ENCODE results near the gene ZDHHC11. TPM values are rescaled to one million over a fixed set of nuclear protein-coding genes. Genes with fewer than 3 reads are reported as not detected.

ZDHHC11 gene
- total RNA-seq, 4 donors from 2014 or later, result 3.4 to 23.5 (median 7.1) TPM

DNA sequence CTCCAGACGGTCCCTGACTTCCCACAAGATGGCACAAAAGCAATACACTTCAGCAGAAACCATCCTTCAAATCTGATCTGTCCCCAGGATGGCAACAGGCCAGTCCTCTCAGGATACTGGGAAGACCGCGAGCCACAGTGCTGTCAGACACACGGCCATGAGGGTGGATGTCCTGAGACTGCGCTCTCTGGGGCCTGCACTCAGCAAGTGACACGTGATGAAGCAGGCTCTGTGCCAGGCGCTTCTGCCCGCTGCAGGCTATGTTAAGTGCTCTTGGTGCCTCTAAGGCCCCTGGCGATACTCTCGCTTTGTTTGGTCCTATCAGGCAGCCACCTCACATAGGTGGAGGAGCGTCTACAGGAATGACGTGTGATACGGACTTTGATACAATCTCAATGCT is 34.7 kb upstream of the ZDHHC11 start:
- intact Hi-C loops (cut with DNase I; ENCODE audit: low total_unique reads), result no loop called here
- no peak for DNase-seq (ENCODE audit: low spot score in 2 of 2)
- H3K4me3 ChIP-seq (ENCODE audit: low read depth, poor library complexity, severe bottlenecking), result no peak overlapping the region
- WGBS, 2 donors, result 89 to 90% methylated on average over 10 to 12 of the region's 13 CpGs
- TF ChIP-seq, protein P1, sequence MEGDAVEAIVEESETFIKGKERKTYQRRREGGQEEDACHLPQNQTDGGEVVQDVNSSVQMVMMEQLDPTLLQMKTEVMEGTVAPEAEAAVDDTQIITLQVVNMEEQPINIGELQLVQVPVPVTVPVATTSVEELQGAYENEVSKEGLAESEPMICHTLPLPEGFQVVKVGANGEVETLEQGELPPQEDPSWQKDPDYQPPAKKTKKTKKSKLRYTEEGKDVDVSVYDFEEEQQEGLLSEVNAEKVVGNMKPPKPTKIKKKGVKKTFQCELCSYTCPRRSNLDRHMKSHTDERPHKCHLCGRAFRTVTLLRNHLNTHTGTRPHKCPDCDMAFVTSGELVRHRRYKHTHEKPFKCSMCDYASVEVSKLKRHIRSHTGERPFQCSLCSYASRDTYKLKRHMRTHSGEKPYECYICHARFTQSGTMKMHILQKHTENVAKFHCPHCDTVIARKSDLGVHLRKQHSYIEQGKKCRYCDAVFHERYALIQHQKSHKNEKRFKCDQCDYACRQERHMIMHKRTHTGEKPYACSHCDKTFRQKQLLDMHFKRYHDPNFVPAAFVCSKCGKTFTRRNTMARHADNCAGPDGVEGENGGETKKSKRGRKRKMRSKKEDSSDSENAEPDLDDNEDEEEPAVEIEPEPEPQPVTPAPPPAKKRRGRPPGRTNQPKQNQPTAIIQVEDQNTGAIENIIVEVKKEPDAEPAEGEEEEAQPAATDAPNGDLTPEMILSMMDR (IDR thresholded peaks at IDR 0.05), result no peak
- no peak for TF ChIP-seq POLR2A (IDR thresholded peaks at IDR 0.05)

DNA sequence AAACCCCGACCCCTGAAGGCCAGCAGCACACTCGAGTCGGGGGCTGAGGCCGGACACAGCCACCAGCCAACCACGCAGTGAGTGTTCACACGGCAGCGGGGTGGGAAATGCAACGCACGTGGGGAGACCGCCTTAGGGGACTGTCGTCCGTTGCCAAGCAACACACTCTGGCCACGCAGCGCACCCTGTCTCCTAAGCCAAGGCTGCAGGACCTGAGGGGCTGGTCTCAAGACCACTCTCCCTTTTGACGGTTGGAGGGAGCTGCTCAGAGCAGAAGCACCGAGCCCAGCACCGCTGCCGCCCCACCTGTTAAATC is 34.3 kb upstream of the ZDHHC11 start:
- TF ChIP-seq, protein P1 (IDR thresholded peaks at IDR 0.05), result no peak
- no peak for TF ChIP-seq POLR2A (IDR thresholded peaks at IDR 0.05)
- DNase-seq (ENCODE audit: low spot score in 2 of 2), result no peak
- no peak overlapping the region for H3K4me3 ChIP-seq (ENCODE audit: low read depth, poor library complexity, severe bottlenecking)
- intact Hi-C loops (cut with DNase I; ENCODE audit: low total_unique reads), result no loop called here
- 92% methylated on average over 12 to 17 of the region's 18 CpGs for WGBS, 2 donors

DNA sequence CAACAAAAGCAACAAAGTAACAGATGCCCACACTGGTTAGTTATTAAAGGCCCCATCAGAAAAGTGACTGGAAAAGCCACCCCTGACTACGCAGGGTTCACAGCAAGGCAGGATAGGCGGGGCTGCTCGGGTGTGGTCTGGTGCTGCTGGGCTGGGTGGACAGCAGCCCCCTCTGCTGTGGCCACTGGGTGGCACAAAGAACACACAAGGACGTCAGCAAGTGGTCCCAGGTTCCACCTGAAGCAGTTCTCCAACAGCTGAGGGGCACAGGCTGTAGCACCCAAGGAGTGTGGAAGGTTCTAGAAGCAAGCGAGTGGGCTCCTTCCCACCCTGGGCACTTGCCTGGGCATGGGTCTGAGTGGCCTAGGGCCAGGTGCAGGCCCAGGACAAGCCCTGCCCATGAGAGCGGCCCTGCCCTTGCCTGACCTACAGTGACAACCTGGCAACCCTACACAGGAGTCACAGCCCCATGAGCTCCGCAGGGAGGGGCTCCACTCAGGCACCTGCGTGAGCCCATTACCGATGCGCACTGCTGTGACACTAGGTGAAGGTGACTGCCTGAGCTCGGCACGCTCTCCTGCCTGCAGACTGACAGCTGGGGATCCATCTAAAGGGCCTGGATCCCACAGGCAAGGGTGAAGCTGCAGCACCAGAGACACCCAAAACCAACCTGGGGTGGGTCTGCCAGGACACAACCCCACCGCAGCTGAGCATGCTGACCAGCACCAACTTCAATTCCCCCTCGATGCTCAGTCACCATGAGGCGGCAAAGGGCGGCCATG is 33.8 kb upstream of the ZDHHC11 start:
- intact Hi-C loops (cut with DNase I; ENCODE audit: low total_unique reads), result no loop called here
- no peak for TF ChIP-seq POLR2A (IDR thresholded peaks at IDR 0.05)
- TF ChIP-seq, protein P1 (IDR thresholded peaks at IDR 0.05), result no peak
- DNase-seq (ENCODE audit: low spot score in 2 of 2), result no peak
- 66 to 90% methylated on average over 5 to 14 of the region's 16 CpGs for WGBS, 2 donors
- no peak overlapping the region for H3K4me3 ChIP-seq (ENCODE audit: low read depth, poor library complexity, severe bottlenecking)

DNA sequence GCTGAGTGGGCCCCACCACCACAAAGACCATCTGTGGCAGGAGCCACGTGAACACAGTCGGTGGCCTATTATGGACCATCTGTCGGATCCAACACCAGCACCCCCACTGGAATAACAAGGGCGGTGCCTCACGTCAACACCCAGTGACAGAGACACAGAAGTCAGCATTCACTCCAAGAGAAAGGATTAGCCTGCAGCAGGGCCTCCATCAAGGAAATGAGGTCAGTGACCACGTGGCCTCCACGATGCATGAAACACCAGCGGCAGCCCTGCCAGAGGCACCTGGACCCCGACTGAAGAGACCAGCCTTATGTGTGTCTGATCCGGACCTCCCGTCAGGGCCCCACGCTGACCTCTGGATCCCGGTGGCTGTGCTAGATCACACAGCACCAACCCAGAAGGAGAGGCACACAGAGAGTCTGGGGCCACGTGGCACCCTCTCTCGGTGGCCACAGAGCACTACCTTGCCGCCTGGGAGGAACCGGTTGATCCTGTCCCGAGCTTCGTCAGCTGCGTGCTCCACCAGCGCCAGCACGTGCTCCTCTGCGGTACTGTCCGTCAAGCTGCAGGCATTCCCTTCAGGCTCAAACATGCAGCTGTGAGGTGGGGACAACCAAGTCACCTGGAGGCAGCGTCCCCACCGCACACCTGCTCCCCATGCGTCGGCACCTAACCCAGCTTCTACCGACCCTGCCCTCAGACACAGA is 32.8 kb upstream of the ZDHHC11 start:
- H3K4me3 ChIP-seq (ENCODE audit: low read depth, poor library complexity, severe bottlenecking), result no peak overlapping the region
- 80 to 85% methylated on average over 27 to 28 of the region's 29 CpGs for WGBS, 2 donors
- no peak for TF ChIP-seq POLR2A (IDR thresholded peaks at IDR 0.05)
- TF ChIP-seq, protein P1 (IDR thresholded peaks at IDR 0.05), result no peak
- intact Hi-C loops (cut with DNase I; ENCODE audit: low total_unique reads), result no loop called here
- no peak for DNase-seq (ENCODE audit: low spot score in 2 of 2)

DNA sequence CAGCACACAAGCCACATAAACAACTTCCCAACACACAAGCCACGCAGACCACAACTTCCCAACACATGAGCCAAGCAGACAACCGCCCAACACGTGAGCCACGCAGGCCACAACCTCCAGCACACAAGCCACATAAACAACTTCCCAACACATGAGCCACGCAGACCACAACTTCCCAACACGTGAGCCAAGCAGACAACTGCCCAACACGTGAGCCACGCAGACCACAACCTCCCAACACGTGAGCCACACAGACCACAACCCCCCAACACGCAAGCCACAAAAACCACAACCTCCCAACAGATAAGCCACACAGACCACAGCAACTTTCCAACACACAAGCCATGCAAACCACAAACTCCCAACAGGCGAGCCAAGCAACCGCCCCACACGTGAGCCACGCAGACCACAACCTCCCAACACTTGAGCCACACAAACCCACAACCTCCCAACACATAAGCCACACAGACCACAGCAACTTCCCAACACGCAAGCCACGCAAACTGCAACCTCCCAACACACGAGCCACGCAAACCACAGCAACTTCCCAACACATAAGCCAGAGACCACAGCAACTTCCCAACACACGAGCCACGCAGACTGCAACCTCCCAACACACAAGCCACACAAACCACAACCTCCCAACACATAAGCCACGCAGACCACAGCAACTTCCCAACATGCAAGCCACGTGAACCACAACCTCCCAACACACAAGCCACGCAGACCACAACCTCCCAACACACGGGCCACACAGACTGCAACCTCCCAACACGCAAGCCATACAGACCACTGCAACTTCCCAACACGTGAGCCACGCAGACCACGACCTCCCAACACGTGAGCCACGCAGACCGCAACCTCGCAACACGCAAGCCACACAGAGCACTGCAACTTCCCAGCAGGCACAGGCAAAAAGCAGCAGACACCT is 31.7 kb upstream of the ZDHHC11 start:
- TF ChIP-seq, protein P1 (IDR thresholded peaks at IDR 0.05), result no peak
- TF ChIP-seq POLR2A (IDR thresholded peaks at IDR 0.05), result no peak

More for the DNA sequence above, 31.7 kb upstream of the ZDHHC11 start:
- DNase-seq (ENCODE audit: low spot score in 2 of 2), result no peak
- 90 to 93% methylated on average over 33 of the region's 33 CpGs for WGBS, 2 donors
- intact Hi-C loops (cut with DNase I; ENCODE audit: low total_unique reads), result no loop called here
- no peak overlapping the region for H3K4me3 ChIP-seq (ENCODE audit: low read depth, poor library complexity, severe bottlenecking)
